Pancreas (tissue), 10 donors: ENCODE results near the gene NOC4L. TPM values are rescaled to one million over a fixed set of nuclear protein-coding genes. Genes with fewer than 3 reads are reported as not detected.

ENCODE experiments used
- ATAC-seq, 4 donors: fragments of 200-7000 bp; cut with Tn5 transposase; one replicate each; pipeline versions ENCODE4 v1.8.0 to v1.9.1; 2020; ENCODE audit warnings: mild to moderate bottlenecking in 4 of 4, moderate library complexity in 4 of 4
- DNase-seq, 6 donors: peaks; one replicate each; pipeline ENCODE4 v3.0.0-alpha.2; 2020
- FAIRE-seq: peaks from 2 replicates; lab custom pipeline; 2012; peaks lifted over from hg19 to GRCh38; lab: Jason Lieb, UNC
- H3K27ac ChIP-seq, 4 donors: fragments of 200-600 bp; sonication (generic); 1 replicate in 3 of 4; 2 replicates in 1 of 4; pipeline versions ENCODE4 v1.5.0 to v1.8.0; 2020
- H3K27me3 ChIP-seq, 4 donors: fragments of 200-600 bp; one replicate each; pipeline ENCODE4 v1.8.0; 2021
- H3K36me3 ChIP-seq, 3 donors: fragments of 200-600 bp; sonication (generic) in 1 of 3; one replicate each; pipeline versions ENCODE4 v1.5.0 to v1.8.0; 2020 to 2021
- H3K4me1 ChIP-seq, 3 donors: fragments of 200-600 bp; one replicate each; pipeline ENCODE4 v1.8.0; 2021
- H3K4me3 ChIP-seq, 4 donors: fragments of 200-600 bp; sonication (generic) in 2 of 4; one replicate each; pipeline versions ENCODE4 v1.5.0 to v1.8.0; 2020 to 2021
- H3K9me3 ChIP-seq, 4 donors: fragments of 200-600 bp; one replicate each; pipeline ENCODE4 v1.8.0; 2021
- WGBS, 2 donors: extraction: QIAGEN DNeasy Blood & Tissue Kit; methylation state at CpG; one replicate each; pipeline ENCODE4 v1.1.7; 2013; 5-methylcytosine and 5-hydroxymethylcytosine counted together
- intact Hi-C, 3 donors: fragments of 100-400 bp; cut with DNase I; formaldehyde crosslinking; loops; one replicate each; pipeline versions ENCODE4 v1.11.1 to v1.14.2; 2022
- polyA plus RNA-seq, 2 donors: library from polyadenylated mRNA; stranded (reverse); fragments of 200-250 nt; gene quantifications; one replicate each; pipeline ENCODE4 v1.2.3, GENCODE V29; 2013
- total RNA-seq, 6 donors: library from RNA; stranded (reverse); fragmentation: NEBNext Ultra II Directional in 4 of 6; extraction: Animal tissue kit (Norgen Biotek cat#: 25700) in 4 of 6; gene quantifications; one replicate each; pipeline versions ENCODE4 v1.2.1 to v1.2.4, GENCODE V29; 2021 to 2023
- TF ChIP-seq, protein P1 (sequence below), 4 donors: fragments of 200-600 bp; sonication (generic) in 3 of 4; IDR thresholded peaks; one replicate each; pipeline versions ENCODE4 v1.5.0 to v1.8.0; 2021; ENCODE audit warnings: antibody characterized with exemption in 4 of 4
- donor health status: healthy with polysubstance abuse.
- donor health status: DM: no; HTN: no; CAD: no; lungs with moderate emphysema.
- donor health status: DM: no; HTN: no; CAD: no.
- donor health status: control.
- donor health status: control.
- donor health status: Bipolar disorder and iron deficiency.
- donor health status: DM: yes; HTN: yes; CAD: no.
- donor health status: DM: no; HTN: no; CAD: no.
- donor health status: DM: no; HTN: no; CAD: no.
- donor health status: DM: yes; HTN: yes; CAD: no.

The NOC4L gene
- total and polyA plus RNA-seq, 8 donors = 6.8 to 45.8 (median 8.8) TPM

DNA sequence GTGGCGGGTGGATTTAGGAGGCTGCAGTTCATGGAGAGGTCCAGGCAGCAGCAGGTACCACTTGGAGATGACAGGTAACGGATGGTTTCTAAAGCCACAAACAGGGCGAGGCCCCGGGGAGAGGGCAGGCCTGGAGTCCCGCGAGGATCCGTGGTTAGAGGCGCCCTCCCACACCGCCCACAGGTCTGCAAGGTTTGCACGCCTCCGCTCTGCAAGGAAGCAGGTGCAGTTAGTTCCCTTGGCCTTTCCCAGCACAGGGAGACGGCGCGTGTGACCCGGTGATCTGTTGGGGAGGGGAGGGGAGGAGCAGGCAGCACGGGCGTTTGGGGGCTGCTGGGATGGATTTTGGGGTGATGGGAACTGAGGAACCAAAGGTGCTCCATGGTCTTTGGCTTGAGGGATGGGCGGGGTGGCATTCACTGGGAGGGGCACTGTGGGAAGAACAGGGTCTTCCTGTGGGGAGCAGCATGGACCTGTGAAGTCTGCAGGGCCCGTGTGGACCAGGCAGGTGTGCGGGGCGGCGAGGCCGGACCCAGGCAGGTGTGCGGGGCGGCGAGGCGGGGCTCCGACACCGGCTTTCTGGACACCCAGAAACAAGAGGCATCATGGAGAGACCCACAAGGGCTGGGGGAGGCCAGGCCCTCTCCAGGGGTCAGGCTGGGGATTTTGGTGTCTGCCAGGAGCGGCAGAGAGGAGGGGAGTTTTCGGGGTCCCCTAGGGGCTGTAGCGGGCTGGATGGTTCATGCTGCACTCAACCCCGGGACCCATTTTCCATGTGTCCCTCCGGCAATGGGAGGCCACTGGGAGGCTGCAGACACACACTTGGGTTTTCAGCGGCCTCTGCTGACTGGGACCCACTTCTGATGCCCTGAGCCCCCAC, 29.1 kb downstream of the NOC4L start:
- Histone ChIP-seq H3K36me3 (no peaks in the 10 kb centered on the region), H3K27ac (no peak overlapping the region), H3K27me3 (peaks cover 0 to 16% (median 0%) of the 10 kb centered on the region in 4 donors), H3K9me3 (no peaks in the 10 kb centered on the region), H3K4me1 (no peaks in the 10 kb centered on the region), H3K4me3 (no peak overlapping the region)
- DNase-seq = no peak
- TF ChIP-seq, protein P1, sequence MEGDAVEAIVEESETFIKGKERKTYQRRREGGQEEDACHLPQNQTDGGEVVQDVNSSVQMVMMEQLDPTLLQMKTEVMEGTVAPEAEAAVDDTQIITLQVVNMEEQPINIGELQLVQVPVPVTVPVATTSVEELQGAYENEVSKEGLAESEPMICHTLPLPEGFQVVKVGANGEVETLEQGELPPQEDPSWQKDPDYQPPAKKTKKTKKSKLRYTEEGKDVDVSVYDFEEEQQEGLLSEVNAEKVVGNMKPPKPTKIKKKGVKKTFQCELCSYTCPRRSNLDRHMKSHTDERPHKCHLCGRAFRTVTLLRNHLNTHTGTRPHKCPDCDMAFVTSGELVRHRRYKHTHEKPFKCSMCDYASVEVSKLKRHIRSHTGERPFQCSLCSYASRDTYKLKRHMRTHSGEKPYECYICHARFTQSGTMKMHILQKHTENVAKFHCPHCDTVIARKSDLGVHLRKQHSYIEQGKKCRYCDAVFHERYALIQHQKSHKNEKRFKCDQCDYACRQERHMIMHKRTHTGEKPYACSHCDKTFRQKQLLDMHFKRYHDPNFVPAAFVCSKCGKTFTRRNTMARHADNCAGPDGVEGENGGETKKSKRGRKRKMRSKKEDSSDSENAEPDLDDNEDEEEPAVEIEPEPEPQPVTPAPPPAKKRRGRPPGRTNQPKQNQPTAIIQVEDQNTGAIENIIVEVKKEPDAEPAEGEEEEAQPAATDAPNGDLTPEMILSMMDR (IDR thresholded peaks at IDR 0.05) = no peak
- 49 to 50% methylated on average over 31 to 35 of the region's 35 CpGs for WGBS, 2 donors
- no peak for FAIRE-seq
- intact Hi-C loops = no loop called here
- no peak for ATAC-seq

DNA sequence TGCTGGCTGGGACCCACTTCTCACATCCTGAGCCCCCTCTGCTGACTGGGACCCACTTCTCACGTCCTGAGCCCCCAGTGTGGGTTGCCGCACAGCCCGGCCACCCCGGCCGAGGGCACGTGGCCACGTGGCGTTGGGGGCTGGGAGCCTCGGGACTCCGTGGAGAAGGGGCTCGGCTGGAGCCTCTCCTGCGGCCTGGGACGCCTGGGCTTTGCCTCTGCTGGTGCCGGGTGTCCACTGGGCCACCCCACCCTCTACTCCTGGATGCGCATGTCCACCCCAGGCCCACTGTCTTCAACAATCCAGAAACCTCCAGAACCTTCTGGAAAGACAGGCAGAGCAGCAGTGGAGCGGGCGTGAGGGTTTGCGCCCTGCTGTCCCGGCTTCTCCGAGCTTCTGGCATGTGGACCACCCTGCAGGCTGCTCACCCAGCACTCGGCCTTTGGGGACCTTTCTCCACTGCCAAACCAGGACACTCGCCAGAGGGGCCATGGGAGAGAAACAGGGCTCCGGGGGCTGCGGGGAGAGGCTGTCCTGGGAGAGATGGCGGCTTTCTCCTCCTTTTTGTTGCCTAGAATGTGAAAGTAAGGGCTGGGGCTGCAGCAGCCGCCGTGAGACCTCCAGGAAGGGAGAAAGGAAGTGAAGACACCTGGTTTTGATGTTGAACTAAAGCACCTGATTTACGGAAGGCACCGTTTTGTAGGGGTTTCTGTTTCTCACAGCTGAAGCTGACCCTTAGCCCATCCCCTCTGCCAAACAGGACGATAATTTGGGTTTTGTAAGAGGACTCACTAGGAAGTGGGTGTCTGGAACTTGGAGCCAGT, 30.0 kb downstream of the NOC4L start:
- no peak for FAIRE-seq
- H3K36me3 ChIP-seq = no peaks in the 10 kb centered on the region
- peak in 2 of 6 donors; percentile 9 to 66 for DNase-seq
- intact Hi-C loops = no loop called here
- H3K4me3 ChIP-seq = no peak overlapping the region
- H3K9me3 ChIP-seq = no peaks in the 10 kb centered on the region
- H3K27me3 ChIP-seq = peaks cover 0 to 15% (median 0%) of the 10 kb centered on the region in 4 donors
- no peak for ATAC-seq
- TF ChIP-seq, protein P1 (IDR thresholded peaks at IDR 0.05) = no peak
- no peak overlapping the region for H3K27ac ChIP-seq
- H3K4me1 ChIP-seq = no peaks in the 10 kb centered on the region
- WGBS, 2 donors = 68 to 76% methylated on average over 29 to 30 of the region's 30 CpGs

DNA sequence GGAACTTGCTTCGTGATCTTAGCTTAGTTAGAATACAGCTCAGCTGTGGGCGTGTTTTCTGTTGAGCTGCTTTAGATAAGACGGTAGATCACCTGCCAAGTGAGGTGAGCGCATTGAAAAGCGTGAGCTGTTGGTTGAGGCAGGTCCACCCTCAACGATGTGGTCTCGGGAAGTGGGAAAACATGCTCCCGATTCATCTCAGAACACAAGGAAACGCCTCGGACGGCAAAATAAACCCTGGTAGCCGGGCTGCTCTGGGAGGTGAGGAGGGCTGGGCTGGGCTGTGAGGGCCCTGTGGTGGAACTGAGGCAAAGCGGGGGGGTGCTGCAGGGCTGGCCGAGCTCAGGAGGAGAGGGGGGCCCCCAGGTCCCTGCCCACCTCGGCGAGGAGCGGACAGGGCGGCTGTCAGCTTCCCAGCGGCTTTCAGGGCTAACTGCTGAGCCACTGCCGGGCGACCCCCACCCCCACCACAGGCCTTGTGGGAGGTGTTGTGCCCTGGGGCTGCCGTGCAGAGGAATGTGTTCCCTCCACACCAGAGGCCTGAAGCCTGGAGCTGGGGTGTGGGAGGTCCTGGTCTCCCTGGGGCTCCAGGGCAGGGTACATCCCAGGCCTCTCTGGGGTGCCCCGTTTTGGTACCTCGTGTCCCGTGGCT, 30.7 kb downstream of the NOC4L start:
- Histone ChIP-seq H3K9me3 (no peaks in the 10 kb centered on the region), H3K4me1 (no peaks in the 10 kb centered on the region), H3K27me3 (peaks cover 0 to 19% (median 0%) of the 10 kb centered on the region in 4 donors), H3K4me3 (no peak overlapping the region), H3K27ac (no peak overlapping the region), H3K36me3 (no peaks in the 10 kb centered on the region)
- no peak for FAIRE-seq
- intact Hi-C loops = no loop called here
- DNase-seq = peak in 2 of 6 donors; percentile 20 to 57
- TF ChIP-seq, protein P1 (IDR thresholded peaks at IDR 0.05) = no peak
- 34 to 38% methylated on average over 25 of the region's 25 CpGs for WGBS, 2 donors
- peak in 2 of 4 donors; percentile 52 to 61 for ATAC-seq

DNA sequence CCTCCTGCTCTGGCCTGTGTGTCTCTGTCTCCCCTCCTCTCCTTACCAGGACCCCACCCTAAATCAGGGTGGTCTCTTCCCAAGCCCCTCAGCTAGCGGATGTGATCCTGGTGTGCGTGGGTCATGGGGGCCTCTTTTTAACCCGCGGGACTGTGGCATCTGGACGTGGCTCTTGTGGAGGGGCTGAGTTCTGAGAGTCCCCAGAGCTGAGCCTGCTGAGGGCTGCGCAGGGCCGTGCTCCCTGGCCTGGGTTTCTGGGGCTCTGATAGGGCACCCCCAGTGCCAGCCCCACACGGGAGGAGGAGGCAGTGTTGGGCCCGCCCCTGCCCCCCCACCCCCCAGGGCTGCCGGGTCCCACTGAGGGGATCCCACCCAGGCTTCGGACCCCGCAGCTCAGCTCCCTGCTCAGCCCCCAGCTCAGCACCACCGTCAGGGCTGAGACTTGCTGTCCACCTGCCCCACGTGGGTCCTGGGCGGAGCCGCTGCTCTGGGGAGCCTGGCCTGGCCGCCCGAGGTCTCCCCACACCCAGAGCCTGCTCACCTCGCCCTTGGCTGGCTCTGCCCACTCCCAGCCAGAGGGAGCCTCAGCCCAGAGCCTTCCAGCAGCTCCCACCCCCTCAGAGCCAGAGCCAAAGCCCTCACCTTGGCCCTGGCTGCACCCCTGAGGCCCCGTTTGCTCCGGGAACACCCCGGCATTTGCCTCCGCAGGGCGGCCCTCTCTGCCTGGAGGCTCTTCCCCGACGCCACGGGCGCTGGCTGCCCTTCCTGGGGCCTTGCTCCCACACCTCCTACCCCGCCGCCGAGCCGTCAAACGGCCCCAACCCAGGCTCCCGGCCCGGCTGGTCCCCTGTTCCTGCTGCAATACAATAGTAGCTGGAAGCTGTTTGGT, 31.5 kb downstream of the NOC4L start:
- peak in 2 of 6 donors; percentile 17 to 63 for DNase-seq
- FAIRE-seq = no peak
- H3K4me1 ChIP-seq = no peaks in the 10 kb centered on the region
- no peak overlapping the region for H3K27ac ChIP-seq
- no peaks in the 10 kb centered on the region for H3K9me3 ChIP-seq
- intact Hi-C loops = no loop called here
- H3K36me3 ChIP-seq = no peaks in the 10 kb centered on the region
- peaks cover 0 to 19% (median 0%) of the 10 kb centered on the region in 4 donors for H3K27me3 ChIP-seq
- 50% methylated on average over 34 to 35 of the region's 35 CpGs for WGBS, 2 donors
- H3K4me3 ChIP-seq = no peak overlapping the region
- TF ChIP-seq, protein P1 (IDR thresholded peaks at IDR 0.05) = no peak
- peak in 1 of 4 donors; percentile 26 for ATAC-seq
